ENCODE measurements around the gene NT5E. TPM values are rescaled to one million over a fixed set of nuclear protein-coding genes. Genes with fewer than 3 reads are reported as not detected.

NT5E gene
- total RNA-seq, 1 donor from 2014 or later = 0.29 TPM

GRCh38 chr6:85482905-85483700 lies 33.2 kb downstream of the NT5E start:
- no peak overlapping the region for H3K27ac Mint-ChIP-seq (ENCODE audit: unreplicated experiment)
- no peak overlapping the region for H3K4me3 Mint-ChIP-seq (ENCODE audit: unreplicated experiment)
- peaks cover 2% of the 10 kb centered on the region for H3K9me3 Mint-ChIP-seq (ENCODE audit: unreplicated experiment)
- peak; percentile 100 for TF ChIP-seq CTCF (IDR thresholded peaks at IDR 0.05; ENCODE audit: partially characterized antibody, unreplicated experiment)
- H3K36me3 Mint-ChIP-seq (ENCODE audit: unreplicated experiment) = no peaks in the 10 kb centered on the region
- peak; percentile 91 for DNase-seq
- H3K27me3 Mint-ChIP-seq (ENCODE audit: unreplicated experiment) = no peaks in the 10 kb centered on the region
- no peaks in the 10 kb centered on the region for H3K4me1 Mint-ChIP-seq (ENCODE audit: low read depth, unreplicated experiment)

- TF ChIP-seq CTCF (IDR thresholded peaks at IDR 0.05; ENCODE audit: partially characterized antibody, unreplicated experiment) = no peak
- Mint-ChIP-seq H3K27me3 (ENCODE audit: unreplicated experiment) (no peaks in the 10 kb centered on the region), H3K9me3 (ENCODE audit: unreplicated experiment) (peaks cover 2% of the 10 kb centered on the region), H3K4me3 (ENCODE audit: unreplicated experiment) (no peak overlapping the region), H3K27ac (ENCODE audit: unreplicated experiment) (no peak overlapping the region), H3K36me3 (ENCODE audit: unreplicated experiment) (no peaks in the 10 kb centered on the region), H3K4me1 (ENCODE audit: low read depth, unreplicated experiment) (no peaks in the 10 kb centered on the region)
- DNase-seq = no peak
These were observed 34.0 kb downstream of the NT5E start for GRCh38 chr6:85483846-85484245.

- peaks cover 2% of the 10 kb centered on the region for H3K9me3 Mint-ChIP-seq (ENCODE audit: unreplicated experiment)
- H3K4me3 Mint-ChIP-seq (ENCODE audit: unreplicated experiment) = no peak overlapping the region
- TF ChIP-seq CTCF (IDR thresholded peaks at IDR 0.05; ENCODE audit: partially characterized antibody, unreplicated experiment) = no peak
- DNase-seq = no peak
- H3K4me1 Mint-ChIP-seq (ENCODE audit: low read depth, unreplicated experiment) = no peaks in the 10 kb centered on the region
- no peaks in the 10 kb centered on the region for H3K36me3 Mint-ChIP-seq (ENCODE audit: unreplicated experiment)
- no peaks in the 10 kb centered on the region for H3K27me3 Mint-ChIP-seq (ENCODE audit: unreplicated experiment)
- H3K27ac Mint-ChIP-seq (ENCODE audit: unreplicated experiment) = no peak overlapping the region
These were observed 35.1 kb downstream of the NT5E start for GRCh38 chr6:85484948-85485347.

- DNase-seq = no peak
- Mint-ChIP-seq H3K36me3 (ENCODE audit: unreplicated experiment) (no peaks in the 10 kb centered on the region), H3K9me3 (ENCODE audit: unreplicated experiment) (no peaks in the 10 kb centered on the region), H3K27me3 (ENCODE audit: unreplicated experiment) (no peaks in the 10 kb centered on the region), H3K4me3 (ENCODE audit: unreplicated experiment) (no peak overlapping the region), H3K4me1 (ENCODE audit: low read depth, unreplicated experiment) (no peaks in the 10 kb centered on the region), H3K27ac (ENCODE audit: unreplicated experiment) (no peak overlapping the region)
- TF ChIP-seq CTCF (IDR thresholded peaks at IDR 0.05; ENCODE audit: partially characterized antibody, unreplicated experiment) = no peak
These were observed 40.8 kb downstream of the NT5E start for GRCh38 chr6:85490516-85491248.

- Mint-ChIP-seq H3K36me3 (ENCODE audit: unreplicated experiment) (peaks cover 19% of the 10 kb centered on the region), H3K4me1 (ENCODE audit: low read depth, unreplicated experiment) (no peaks in the 10 kb centered on the region), H3K27ac (ENCODE audit: unreplicated experiment) (no peak overlapping the region), H3K9me3 (ENCODE audit: unreplicated experiment) (peaks cover 3% of the 10 kb centered on the region), H3K27me3 (ENCODE audit: unreplicated experiment) (no peaks in the 10 kb centered on the region), H3K4me3 (ENCODE audit: unreplicated experiment) (no peak overlapping the region)
- no peak for TF ChIP-seq CTCF (IDR thresholded peaks at IDR 0.05; ENCODE audit: partially characterized antibody, unreplicated experiment)
- no peak for DNase-seq
These were observed 43.5 kb downstream of the NT5E start for GRCh38 chr6:85493389-85493788.
